HG03565 (cell line): ENCODE measurements around the gene WRAP53.
"Not testable (repeated sequence)": the region's sequence is repeated elsewhere in the genome, so short reads cannot be mapped to it uniquely, and the experiment has no call there.

ENCODE experiments used
- ATAC-seq: cut with Tn5 transposase; IDR thresholded peaks from one replicate; pipeline ENCODE4 v1.9.1; 2021; ENCODE audit warnings: mild to moderate bottlenecking, moderate library complexity; ENCODE audit not compliant: unreplicated experiment

The WRAP53 gene

GRCh38 chr17:7687908-7688807 is at the start of gene WRAP53:
Gene WRAP53 (plus strand): TSS chr17:7688477. CDS start chr17:7688649, 172 bp downstream.
- peak; percentile 60 for ATAC-seq

- ATAC-seq, result no peak
Measured at GRCh38 chr17:7640783-7641182, 47.5 kb upstream of the WRAP53 start.

- not testable (repeated sequence) for ATAC-seq
Measured at GRCh38 chr17:7641635-7642034, 46.6 kb upstream of the WRAP53 start.

GRCh38 chr17:7644775-7645174 is 43.5 kb upstream of the WRAP53 start:
- ATAC-seq, result no peak

- ATAC-seq, result no peak
Measured at GRCh38 chr17:7646457-7646856, 41.8 kb upstream of the WRAP53 start.

- no peak for ATAC-seq
Measured at GRCh38 chr17:7647018-7647417, 41.3 kb upstream of the WRAP53 start.

- ATAC-seq, result peak; percentile 32
Measured at GRCh38 chr17:7650509-7651096, 37.7 kb upstream of the WRAP53 start, which contains the start of gene ATP1B2. Gene ATP1B2 (plus strand): TSS chr17:7650926. CDS start chr17:7651519, 593 bp downstream.

- ATAC-seq, result no peak
Measured at GRCh38 chr17:7651097-7651664, 37.1 kb upstream of the WRAP53 start.

- ATAC-seq, result no peak
Measured at GRCh38 chr17:7651665-7652387, 36.5 kb upstream of the WRAP53 start.

GRCh38 chr17:7652388-7653356 is 35.6 kb upstream of the WRAP53 start:
- no peak for ATAC-seq

GRCh38 chr17:7654832-7655540 is 33.3 kb upstream of the WRAP53 start:
- no peak for ATAC-seq

GRCh38 chr17:7655541-7655840 is 32.8 kb upstream of the WRAP53 start:
- no peak for ATAC-seq

GRCh38 chr17:7656958-7657609 is 31.2 kb upstream of the WRAP53 start:
- no peak for ATAC-seq

- no peak for ATAC-seq
Measured at GRCh38 chr17:7667656-7668406, 20.4 kb upstream of the WRAP53 start.

GRCh38 chr17:7668482-7668881 is 19.8 kb upstream of the WRAP53 start:
- ATAC-seq, result no peak

- ATAC-seq, result no peak
Measured at GRCh38 chr17:7673239-7673638, 15.0 kb upstream of the WRAP53 start.

- ATAC-seq, result no peak
Measured at GRCh38 chr17:7674934-7675333, 13.3 kb upstream of the WRAP53 start.

GRCh38 chr17:7676533-7676932 is 11.7 kb upstream of the WRAP53 start:
- ATAC-seq, result no peak
